ENCODE results near the gene LYPD1. TPM values are rescaled to one million over a fixed set of nuclear protein-coding genes. Genes with fewer than 3 reads are reported as not detected.

LYPD1 gene
- total and polyA plus RNA-seq, 2 of the 4 experiments (the other 2 are of a cell fraction) = 66.1 to 87.6 TPM

DNA sequence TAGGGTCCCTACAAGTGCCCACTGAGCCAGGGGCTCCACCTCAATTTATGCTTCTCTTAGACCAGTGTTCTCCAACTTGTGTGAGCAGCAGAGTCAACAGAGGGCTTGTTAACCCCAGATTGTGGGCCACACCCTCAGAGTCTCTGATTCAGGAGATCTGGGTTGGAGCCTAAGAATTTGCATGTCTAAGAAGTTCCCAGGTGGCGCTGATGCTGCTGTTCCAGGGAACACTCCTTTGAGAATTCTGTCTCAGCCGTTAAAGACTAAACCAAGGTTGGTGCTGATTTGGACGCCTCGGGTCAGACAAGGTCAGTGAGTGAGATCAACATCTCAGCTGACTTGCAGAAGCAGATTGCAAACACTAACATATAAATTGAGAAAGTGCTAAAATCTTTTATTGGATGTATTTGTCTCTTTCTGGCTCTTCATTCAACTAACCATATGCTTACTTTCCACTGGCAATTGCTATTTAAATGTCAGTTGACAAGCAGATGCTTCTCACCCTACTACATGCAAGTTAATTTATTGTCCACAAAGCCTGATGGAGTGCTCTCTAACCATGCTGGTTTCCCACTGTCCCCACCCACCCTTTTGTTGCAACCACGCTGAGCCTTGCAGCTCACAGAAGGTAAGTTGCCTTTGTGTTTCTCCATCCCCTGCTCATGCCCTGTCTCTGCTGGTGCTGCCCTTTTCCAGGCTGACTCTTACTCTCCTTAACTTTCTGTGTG, 31.5 kb downstream of the LYPD1 start:
- CTCF ChIA-PET = no interaction called here
- H3K4me1 ChIP-seq (ENCODE audit: control insufficient read depth, insufficient read depth, low read length) = peaks cover 8% of the 10 kb centered on the region; the same call in 1 of the 2 replicates
- dilution Hi-C loops (cut with HindIII; ENCODE audit: low sequenced_read_pairs, unreplicated experiment) = no loop called here

More for the DNA sequence above, 31.5 kb downstream of the LYPD1 start:
- Histone ChIP-seq H2BK5ac (ENCODE audit: low read depth, low read length, poor library complexity, severe bottlenecking) (no peak overlapping the region), H4K20me1 (ENCODE audit: insufficient read depth, low read length) (no peaks in the 10 kb centered on the region; the same call in 1 of the 2 replicates), H3K36me3 (ENCODE audit: control insufficient read depth, insufficient read depth, low read length) (peaks cover 6% of the 10 kb centered on the region; the same call in 1 of the 2 replicates), H2AK5ac (ENCODE audit: low read depth, low read length) (no peak overlapping the region), H3K4me2 (ENCODE audit: low read depth, low read length) (no peak overlapping the region), H2AK9ac (replicated peaks; ENCODE audit: low read depth, low read length, poor library complexity) (no peak overlapping the region), H3K79me1 (ENCODE audit: low read depth in 1 of 2, low read length in 2 of 2) (0 out of 4 replicates have a peak, but pooled peaks cover 0 to 2% of the 10 kb centered on the region in 2 experiments), H3K23ac (ENCODE audit: low read depth, low read length) (no peak overlapping the region), H2AFZ (replicated peaks; ENCODE audit: low read length, poor library complexity) (no peak overlapping the region), H2BK15ac (ENCODE audit: low read depth, low read length) (no peak overlapping the region), H2BK120ac (ENCODE audit: low read depth, low read length) (no peak overlapping the region), H3K56ac (ENCODE audit: extremely low read depth, insufficient read depth, low read length) (no peak overlapping the region), H3K27ac (ENCODE audit: insufficient read depth, low read length) (no peak overlapping the region), H4K5ac (ENCODE audit: low read depth, low read length) (no peak overlapping the region), H3K9me3 (ENCODE audit: control insufficient read depth, insufficient read depth, low read length) (no peaks in the 10 kb centered on the region), H4K8ac (ENCODE audit: low read depth in 2 of 2, low read length in 2 of 2) (no peak overlapping the region), H3K27me3 (ENCODE audit: control insufficient read depth, insufficient read depth, low read length) (no peaks in the 10 kb centered on the region), H2BK20ac (ENCODE audit: low read depth, low read length) (no peak overlapping the region), H3K14ac (replicated peaks; ENCODE audit: low read depth, low read length) (no peak overlapping the region), H3K9ac (ENCODE audit: low read depth, low read length) (no peak overlapping the region), H3K4ac (ENCODE audit: low read depth, low read length) (no peak overlapping the region), H3K9me1 (ENCODE audit: insufficient read depth, low read length) (peaks cover 11% of the 10 kb centered on the region), H3K4me3 (ENCODE audit: insufficient read depth, low read depth, low read length) (no peak overlapping the region), H3K18ac (ENCODE audit: low read depth, low read length) (no peak overlapping the region), H4K91ac (ENCODE audit: insufficient read depth, low read depth, low read length) (no peak overlapping the region)
- POLR2A ChIA-PET (ENCODE audit: unreplicated experiment) = no interaction called here
- in situ Hi-C loops (cut with MboI; ENCODE audit: low sequenced_read_pairs) = no loop called here
- no peak for DNase-seq
- WGBS, 2 experiments (ENCODE audit: extremely low coverage in 2 of 2, insufficient read length in 1 of 2) = no CpG with 5 or more reads among the region's 5 CpGs
- no peak for ATAC-seq (ENCODE audit: low read depth)
- TF ChIP-seq, protein P1, sequence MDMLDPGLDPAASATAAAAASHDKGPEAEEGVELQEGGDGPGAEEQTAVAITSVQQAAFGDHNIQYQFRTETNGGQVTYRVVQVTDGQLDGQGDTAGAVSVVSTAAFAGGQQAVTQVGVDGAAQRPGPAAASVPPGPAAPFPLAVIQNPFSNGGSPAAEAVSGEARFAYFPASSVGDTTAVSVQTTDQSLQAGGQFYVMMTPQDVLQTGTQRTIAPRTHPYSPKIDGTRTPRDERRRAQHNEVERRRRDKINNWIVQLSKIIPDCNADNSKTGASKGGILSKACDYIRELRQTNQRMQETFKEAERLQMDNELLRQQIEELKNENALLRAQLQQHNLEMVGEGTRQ (IDR thresholded peaks at IDR 0.05; ENCODE audit: low read depth, low read length) = no peak
- TF ChIP-seq RAD21 (IDR thresholded peaks at IDR 0.05; ENCODE audit: low read length) (no peak), CHD1 (IDR thresholded peaks at IDR 0.05; ENCODE audit: low read depth, low read length) (no peak), POLR2A (IDR thresholded peaks at IDR 0.05; ENCODE audit: low read depth, low read length) (no peak), MAFK (IDR thresholded peaks at IDR 0.05; ENCODE audit: low read depth, low read length) (no peak), MAZ (IDR thresholded peaks at IDR 0.05; ENCODE audit: borderline replicate concordance, low read depth, low read length) (no peak), RFX5 (IDR thresholded peaks at IDR 0.05; ENCODE audit: low read depth, low read length) (no peak), SMC3 (IDR thresholded peaks at IDR 0.05; ENCODE audit: low read depth, low read length) (no peak), RCOR1 (IDR thresholded peaks at IDR 0.05; ENCODE audit: insufficient replicate concordance, low read length) (no peak), NFE2L2 (IDR thresholded peaks at IDR 0.05; ENCODE audit: low read depth, low read length) (no peak), FOS (IDR thresholded peaks at IDR 0.05; ENCODE audit: low read depth, low read length) (no peak), BHLHE40 (IDR thresholded peaks at IDR 0.05; ENCODE audit: low read depth, low read length) (no peak), MXI1 (IDR thresholded peaks at IDR 0.05; ENCODE audit: borderline replicate concordance, low read depth, low read length) (no peak), CEBPB (IDR thresholded peaks at IDR 0.05; ENCODE audit: low read depth, low read length) (no peak)
- TF ChIP-seq, protein P2, sequence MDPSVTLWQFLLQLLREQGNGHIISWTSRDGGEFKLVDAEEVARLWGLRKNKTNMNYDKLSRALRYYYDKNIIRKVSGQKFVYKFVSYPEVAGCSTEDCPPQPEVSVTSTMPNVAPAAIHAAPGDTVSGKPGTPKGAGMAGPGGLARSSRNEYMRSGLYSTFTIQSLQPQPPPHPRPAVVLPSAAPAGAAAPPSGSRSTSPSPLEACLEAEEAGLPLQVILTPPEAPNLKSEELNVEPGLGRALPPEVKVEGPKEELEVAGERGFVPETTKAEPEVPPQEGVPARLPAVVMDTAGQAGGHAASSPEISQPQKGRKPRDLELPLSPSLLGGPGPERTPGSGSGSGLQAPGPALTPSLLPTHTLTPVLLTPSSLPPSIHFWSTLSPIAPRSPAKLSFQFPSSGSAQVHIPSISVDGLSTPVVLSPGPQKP (IDR thresholded peaks at IDR 0.05; ENCODE audit: borderline replicate concordance, low read depth, low read length) = no peak
- TF ChIP-seq, protein P3, sequence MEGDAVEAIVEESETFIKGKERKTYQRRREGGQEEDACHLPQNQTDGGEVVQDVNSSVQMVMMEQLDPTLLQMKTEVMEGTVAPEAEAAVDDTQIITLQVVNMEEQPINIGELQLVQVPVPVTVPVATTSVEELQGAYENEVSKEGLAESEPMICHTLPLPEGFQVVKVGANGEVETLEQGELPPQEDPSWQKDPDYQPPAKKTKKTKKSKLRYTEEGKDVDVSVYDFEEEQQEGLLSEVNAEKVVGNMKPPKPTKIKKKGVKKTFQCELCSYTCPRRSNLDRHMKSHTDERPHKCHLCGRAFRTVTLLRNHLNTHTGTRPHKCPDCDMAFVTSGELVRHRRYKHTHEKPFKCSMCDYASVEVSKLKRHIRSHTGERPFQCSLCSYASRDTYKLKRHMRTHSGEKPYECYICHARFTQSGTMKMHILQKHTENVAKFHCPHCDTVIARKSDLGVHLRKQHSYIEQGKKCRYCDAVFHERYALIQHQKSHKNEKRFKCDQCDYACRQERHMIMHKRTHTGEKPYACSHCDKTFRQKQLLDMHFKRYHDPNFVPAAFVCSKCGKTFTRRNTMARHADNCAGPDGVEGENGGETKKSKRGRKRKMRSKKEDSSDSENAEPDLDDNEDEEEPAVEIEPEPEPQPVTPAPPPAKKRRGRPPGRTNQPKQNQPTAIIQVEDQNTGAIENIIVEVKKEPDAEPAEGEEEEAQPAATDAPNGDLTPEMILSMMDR (conservative IDR thresholded peaks at IDR 0.05; ENCODE audit: low read depth, low read length) = no peak
- no TSS peak for BruUV-seq (replicated peaks)
- intact Hi-C loops (cut with micrococcal nuclease) = no loop called here

Measured in IMR-90 (cell line).